ENCODE data around the gene GNB5. TPM values are rescaled to one million over a fixed set of nuclear protein-coding genes. Genes with fewer than 3 reads are reported as not detected.

GNB5 gene
- total and polyA plus RNA-seq, 4 experiments from 2014 or later: 52.2 to 69.9 (median 61.8) TPM

GRCh38 chr15:52078197-52078875 lies 112.9 kb downstream of the GNB5 start:
- DNase-seq: no peak
- CTCF ChIA-PET (ENCODE audit: partially characterized antibody): interaction anchor here (0.6 to 8.3 kb wide), 45 partner anchors 10 to 189 kb away, joined by 3 to 101 read pairs (median 4); partner anchors contain the start of gene LEO1
- no peak overlapping the region for H3K27ac ChIP-seq (ENCODE audit: low read depth, low read length)
- no peak overlapping the region for H3K4me3 ChIP-seq (ENCODE audit: low read length in 2 of 2)
- no peaks in the 10 kb centered on the region for H3K27me3 ChIP-seq (ENCODE audit: insufficient read depth, low read length)
- POLR2A ChIA-PET (ENCODE audit: partially characterized antibody): interaction anchor here (1.1 to 3.4 kb wide), 4 partner anchors 8 to 107 kb away, joined by 3 to 16 read pairs (median 8); partner anchors contain the start of gene LEO1
- Mint-ChIP-seq H3K27me3 (no peaks in the 10 kb centered on the region), H3K9me3 (no peaks in the 10 kb centered on the region), H3K4me1 (peaks cover 2 to 15% (median 6%) of the 10 kb centered on the region in 4 donors), H3K4me3 (no peak overlapping the region), H3K27ac (peak overlapping the region in 1 of 7 donors; percentile 31), H3K36me3 (no peaks in the 10 kb centered on the region)
- intact Hi-C loops (cut with micrococcal nuclease): loop anchor here (2.0 to 5.0 kb wide), 3 partner anchors 32 to 129 kb away; no protein-coding TSS in a partner anchor
- H3K9me3 ChIP-seq (ENCODE audit: control insufficient read depth in 1 of 2, low read length in 2 of 2): no peaks in the 10 kb centered on the region
- H3K36me3 ChIP-seq (ENCODE audit: insufficient read depth, low read length): no peaks in the 10 kb centered on the region
- no peaks in the 10 kb centered on the region for H3K4me1 ChIP-seq (ENCODE audit: insufficient read depth, low read length)

DNA sequence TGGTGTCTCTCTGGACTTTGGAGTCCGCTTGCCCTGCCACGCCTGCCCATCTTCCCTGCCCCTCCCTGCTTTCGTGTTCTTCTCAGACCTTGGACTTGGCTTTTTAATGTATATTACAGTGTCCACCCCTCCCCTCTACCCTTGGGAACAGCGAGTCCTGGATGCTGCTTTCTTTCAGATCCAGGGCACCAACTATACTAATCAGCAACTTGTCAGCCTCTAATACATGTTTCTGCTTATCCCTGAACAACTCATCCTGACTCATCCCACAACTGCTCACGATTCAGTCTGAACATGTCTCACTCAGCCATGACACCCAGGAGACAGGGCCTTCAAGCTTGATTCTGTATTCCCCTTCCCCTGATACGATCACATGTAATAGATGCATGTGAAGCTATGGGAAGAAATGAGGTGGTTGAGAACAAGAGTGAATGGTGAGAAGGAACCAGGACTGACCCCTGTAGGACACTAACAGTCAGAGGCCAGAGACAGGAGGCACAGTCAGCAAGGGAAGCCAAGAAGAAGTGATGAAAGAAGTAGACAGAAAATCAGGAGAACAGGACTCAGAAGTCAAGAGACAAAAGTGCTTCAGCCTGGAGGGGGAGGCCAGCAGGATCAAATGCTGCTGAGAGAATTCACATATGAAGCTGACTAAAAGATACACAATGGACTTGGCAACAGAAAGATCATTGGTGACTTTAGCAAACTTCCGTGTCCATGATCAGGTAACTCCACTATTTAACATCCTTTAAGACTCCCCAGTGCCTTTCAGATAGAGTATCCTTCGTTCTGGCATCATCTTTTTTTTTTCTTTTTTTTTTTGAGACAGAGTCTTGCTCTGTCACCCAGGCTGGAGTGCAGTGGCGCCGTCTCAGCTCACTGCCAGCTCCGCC lies 114.1 kb downstream of the GNB5 start:
- H3K4me1 Mint-ChIP-seq: peaks cover 2 to 10% (median 6%) of the 10 kb centered on the region in 4 donors
- H3K9me3 Mint-ChIP-seq: no peaks in the 10 kb centered on the region
- H3K36me3 Mint-ChIP-seq: no peaks in the 10 kb centered on the region
- H3K27me3 ChIP-seq (ENCODE audit: insufficient read depth, low read length): no peaks in the 10 kb centered on the region
- H3K27me3 Mint-ChIP-seq: no peaks in the 10 kb centered on the region
- POLR2A ChIA-PET (ENCODE audit: partially characterized antibody): interaction anchor here (3.4 kb wide), 1 partner anchor 106 kb away, joined by 16 read pairs; the partner anchor contains the start of gene LEO1
- no peak overlapping the region for H3K4me3 Mint-ChIP-seq
- no peaks in the 10 kb centered on the region for H3K36me3 ChIP-seq (ENCODE audit: insufficient read depth, low read length)
- no peak for DNase-seq
- H3K27ac Mint-ChIP-seq: peak overlapping the region in 2 of 7 donors; percentile 20 to 53
- no peak overlapping the region for H3K4me3 ChIP-seq (ENCODE audit: low read length in 2 of 2)
- intact Hi-C loops (cut with micrococcal nuclease): loop anchor here (5.0 kb wide), 1 partner anchor 130 kb away; no protein-coding TSS in a partner anchor
- H3K4me1 ChIP-seq (ENCODE audit: insufficient read depth, low read length): no peaks in the 10 kb centered on the region
- no peaks in the 10 kb centered on the region for H3K9me3 ChIP-seq (ENCODE audit: control insufficient read depth in 1 of 2, low read length in 2 of 2)
- CTCF ChIA-PET (ENCODE audit: partially characterized antibody): interaction anchor here (0.7 to 8.3 kb wide), 20 partner anchors 9 to 151 kb away, joined by 3 to 101 read pairs (median 4); partner anchors contain the start of gene LEO1
- H3K27ac ChIP-seq (ENCODE audit: low read depth, low read length): no peak overlapping the region

GRCh38 chr15:52071570-52071969 lies 119.6 kb downstream of the GNB5 start:
- Histone ChIP-seq H3K9me3 (ENCODE audit: control insufficient read depth in 1 of 2, low read length in 2 of 2) (no peaks in the 10 kb centered on the region), H3K4me3 (ENCODE audit: low read length in 2 of 2) (no peak overlapping the region), H3K27me3 (ENCODE audit: insufficient read depth, low read length) (no peaks in the 10 kb centered on the region), H3K27ac (ENCODE audit: low read depth, low read length) (no peak overlapping the region), H3K4me1 (ENCODE audit: insufficient read depth, low read length) (peaks cover 7% of the 10 kb centered on the region), H3K36me3 (ENCODE audit: insufficient read depth, low read length) (no peaks in the 10 kb centered on the region)
- intact Hi-C loops (cut with micrococcal nuclease): no loop called here
- CTCF ChIA-PET (ENCODE audit: partially characterized antibody): interaction anchor here (6.0 kb wide), 1 partner anchor 8 kb away, joined by 66 read pairs; no protein-coding TSS in a partner anchor
- H3K27me3 Mint-ChIP-seq: no peaks in the 10 kb centered on the region
- no peaks in the 10 kb centered on the region for H3K36me3 Mint-ChIP-seq
- H3K4me3 Mint-ChIP-seq: no peak overlapping the region
- H3K4me1 Mint-ChIP-seq: peaks cover 8 to 12% (median 10%) of the 10 kb centered on the region in 4 donors
- H3K9me3 Mint-ChIP-seq: no peaks in the 10 kb centered on the region
- no peak for DNase-seq
- no peak overlapping the region for H3K27ac Mint-ChIP-seq
- POLR2A ChIA-PET (ENCODE audit: partially characterized antibody): interaction anchor here (0.8 kb wide), 1 partner anchor 52 kb away, joined by 5 read pairs; no protein-coding TSS in a partner anchor

GRCh38 chr15:52069559-52069958 lies 121.6 kb downstream of the GNB5 start:
- Histone ChIP-seq H3K4me1 (ENCODE audit: insufficient read depth, low read length) (peaks cover 7% of the 10 kb centered on the region), H3K9me3 (ENCODE audit: control insufficient read depth in 1 of 2, low read length in 2 of 2) (no peaks in the 10 kb centered on the region), H3K27me3 (ENCODE audit: insufficient read depth, low read length) (no peaks in the 10 kb centered on the region), H3K27ac (ENCODE audit: low read depth, low read length) (no peak overlapping the region), H3K36me3 (ENCODE audit: insufficient read depth, low read length) (no peaks in the 10 kb centered on the region), H3K4me3 (ENCODE audit: low read length in 2 of 2) (no peak overlapping the region)
- DNase-seq: no peak
- Mint-ChIP-seq H3K27ac (no peak overlapping the region), H3K27me3 (no peaks in the 10 kb centered on the region), H3K36me3 (peaks cover 5 to 12% of the 10 kb centered on the region in 2 donors), H3K4me1 (peaks cover 9 to 12% (median 11%) of the 10 kb centered on the region in 4 donors), H3K9me3 (no peaks in the 10 kb centered on the region), H3K4me3 (no peak overlapping the region)
- ChIA-PET CTCF (ENCODE audit: partially characterized antibody) (interaction anchor here (0.9 to 6.0 kb wide), 5 partner anchors 10 to 98 kb away, joined by 3 to 66 read pairs (median 3); partner anchors contain the start of gene LEO1), POLR2A (ENCODE audit: partially characterized antibody) (interaction anchor here (1.3 kb wide), 1 partner anchor 49 kb away, joined by 3 read pairs; no protein-coding TSS in a partner anchor)
- intact Hi-C loops (cut with micrococcal nuclease): no loop called here

DNA sequence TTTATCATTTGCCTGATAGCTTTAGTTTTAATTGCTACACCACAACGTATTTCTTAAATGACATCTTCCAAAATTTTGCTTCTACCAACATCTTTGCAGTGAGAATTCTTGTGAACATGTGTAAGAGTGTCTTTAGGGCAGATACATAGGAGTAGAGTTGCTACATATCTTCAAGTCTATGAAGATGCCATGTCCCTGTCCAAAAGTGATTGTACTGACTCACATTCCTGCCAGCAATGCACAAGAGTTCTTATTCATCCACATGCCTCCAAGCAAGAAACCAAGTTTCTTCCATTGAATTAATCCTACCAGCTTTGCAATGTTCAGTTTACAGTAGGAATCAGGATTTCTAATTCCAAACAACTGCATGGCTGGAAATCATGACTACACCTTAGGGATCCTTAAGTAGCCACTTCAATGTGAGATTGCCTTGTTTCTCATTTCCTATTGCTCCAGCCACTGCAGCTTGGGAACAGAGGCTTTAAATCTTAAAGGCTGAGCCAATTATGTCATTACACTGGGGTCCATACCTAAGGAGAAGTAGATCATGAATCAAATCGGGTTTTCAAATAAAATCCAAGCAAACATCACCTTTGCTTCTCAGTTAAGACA lies 123.1 kb downstream of the GNB5 start:
- Mint-ChIP-seq H3K4me3 (no peak overlapping the region), H3K27me3 (no peaks in the 10 kb centered on the region), H3K27ac (peak overlapping the region in 3 of 7 donors; percentile 1 to 20 (median 7)), H3K9me3 (no peaks in the 10 kb centered on the region), H3K4me1 (peaks cover 9 to 14% (median 11%) of the 10 kb centered on the region in 4 donors), H3K36me3 (peaks cover 15 to 26% of the 10 kb centered on the region in 2 donors)
- intact Hi-C loops (cut with micrococcal nuclease): no loop called here
- Histone ChIP-seq H3K27me3 (ENCODE audit: insufficient read depth, low read length) (no peaks in the 10 kb centered on the region), H3K36me3 (ENCODE audit: insufficient read depth, low read length) (peaks cover 8% of the 10 kb centered on the region), H3K4me3 (ENCODE audit: low read length in 2 of 2) (no peak overlapping the region), H3K9me3 (ENCODE audit: control insufficient read depth in 1 of 2, low read length in 2 of 2) (no peaks in the 10 kb centered on the region), H3K4me1 (ENCODE audit: insufficient read depth, low read length) (peaks cover 7% of the 10 kb centered on the region), H3K27ac (ENCODE audit: low read depth, low read length) (no peak overlapping the region)
- no peak for DNase-seq
- ChIA-PET CTCF (ENCODE audit: partially characterized antibody) (interaction anchor here (1.6 to 6.0 kb wide), 2 partner anchors 12 to 56 kb away, joined by 3 to 66 read pairs; no protein-coding TSS in a partner anchor), POLR2A (ENCODE audit: partially characterized antibody) (interaction anchor here (1.3 kb wide), 1 partner anchor 48 kb away, joined by 3 read pairs; no protein-coding TSS in a partner anchor)

GRCh38 chr15:52067545-52067926 lies 123.7 kb downstream of the GNB5 start:
- Mint-ChIP-seq H3K4me1 (peaks cover 9 to 14% (median 11%) of the 10 kb centered on the region in 4 donors), H3K36me3 (peaks cover 19 to 31% of the 10 kb centered on the region in 2 donors), H3K4me3 (no peak overlapping the region), H3K27me3 (no peaks in the 10 kb centered on the region), H3K9me3 (no peaks in the 10 kb centered on the region), H3K27ac (peak overlapping the region in 3 of 7 donors; percentile 7 to 86 (median 20))
- Histone ChIP-seq H3K9me3 (ENCODE audit: control insufficient read depth in 1 of 2, low read length in 2 of 2) (no peaks in the 10 kb centered on the region), H3K27ac (ENCODE audit: low read depth, low read length) (no peak overlapping the region), H3K27me3 (ENCODE audit: insufficient read depth, low read length) (no peaks in the 10 kb centered on the region), H3K36me3 (ENCODE audit: insufficient read depth, low read length) (peaks cover 9% of the 10 kb centered on the region), H3K4me3 (ENCODE audit: low read length in 2 of 2) (no peak overlapping the region), H3K4me1 (ENCODE audit: insufficient read depth, low read length) (peaks cover 7% of the 10 kb centered on the region)
- ChIA-PET CTCF (ENCODE audit: partially characterized antibody) (interaction anchor here (1.0 to 6.0 kb wide), 3 partner anchors 12 to 55 kb away, joined by 3 to 66 read pairs (median 4); no protein-coding TSS in a partner anchor), POLR2A (ENCODE audit: partially characterized antibody) (interaction anchor here (1.0 kb wide), 1 partner anchor 46 kb away, joined by 3 read pairs; no protein-coding TSS in a partner anchor)
- DNase-seq: no peak
- intact Hi-C loops (cut with micrococcal nuclease): no loop called here
